Activated T-helper 2 cell treated with anti-CD3 and anti-CD28 coated beads, Interferon-gamma antibody, Interleukin-2, Interleukin-4, amounts not matched to agents 10 μg/mL and 5 μg/mL and 100 μg/mL, durations not matched to agents 14 hours and 24 hours and 36 hours (primary cell): ENCODE results near the gene GDPD5. TPM values are rescaled to one million over a fixed set of nuclear protein-coding genes. Genes with fewer than 3 reads are reported as not detected.
A peak's percentile ranks its signal among the peaks of the same experiment; 100 is the strongest.

ENCODE experiments used
- DNase-seq: peaks from one replicate; pipeline ENCODE4 v3.0.0; 2021; ENCODE audit warnings: low spot score
- H3K27ac Mint-ChIP-seq: one replicate; pipeline ENCODE4 v1.8.0; 2021; ENCODE audit warnings: mixed read lengths
- H3K27me3 Mint-ChIP-seq: one replicate; pipeline ENCODE4 v1.8.0; 2021; ENCODE audit warnings: low read depth, mixed read lengths
- H3K36me3 Mint-ChIP-seq: one replicate; pipeline ENCODE4 v1.8.0; 2021; ENCODE audit warnings: low read depth, mixed read lengths
- H3K4me1 Mint-ChIP-seq: one replicate; pipeline ENCODE4 v1.8.0; 2021; ENCODE audit warnings: low read depth, mixed read lengths
- H3K4me3 Mint-ChIP-seq: one replicate; pipeline ENCODE4 v1.8.0; 2021; ENCODE audit warnings: low read depth, mild to moderate bottlenecking, moderate library complexity, mixed read lengths
- H3K9me3 Mint-ChIP-seq: one replicate; pipeline ENCODE4 v1.8.0; 2021; ENCODE audit warnings: mixed read lengths
- intact Hi-C: fragments of 100-400 bp; cut with micrococcal nuclease; formaldehyde crosslinking; loops from one replicate; pipeline ENCODE4 v1.15.1; 2023
- total RNA-seq: library from RNA; stranded (reverse); gene quantifications from 2 replicates; pipeline ENCODE4 v1.2.3, GENCODE V29; 2022

The GDPD5 gene
- total RNA-seq, 1 donor from 2014 or later = 14.9 TPM

GRCh38 chr11:75536786-75537641 is 11.3 kb upstream of the GDPD5 start:
- peak; percentile 35 for DNase-seq
- intact Hi-C loops = loop anchor here (10.0 kb wide), 2 partner anchors 262 to 392 kb away; no protein-coding TSS in a partner anchor
- Mint-ChIP-seq H3K4me3 (no peak overlapping the region), H3K9me3 (no peaks in the 10 kb centered on the region), H3K27me3 (no peaks in the 10 kb centered on the region), H3K4me1 (peaks cover 37% of the 10 kb centered on the region), H3K27ac (peak overlapping the region; percentile 20), H3K36me3 (no peaks in the 10 kb centered on the region)

- no peak overlapping the region for H3K27ac Mint-ChIP-seq
- no peaks in the 10 kb centered on the region for H3K36me3 Mint-ChIP-seq
- intact Hi-C loops = loop anchor here (10.0 kb wide), 2 partner anchors 260 to 390 kb away; no protein-coding TSS in a partner anchor
- no peak overlapping the region for H3K4me3 Mint-ChIP-seq
- H3K9me3 Mint-ChIP-seq = no peaks in the 10 kb centered on the region
- no peak for DNase-seq
- peaks cover 44% of the 10 kb centered on the region for H3K4me1 Mint-ChIP-seq
- H3K27me3 Mint-ChIP-seq = no peaks in the 10 kb centered on the region
Observed at GRCh38 chr11:75535071-75535470, 9.3 kb upstream of the GDPD5 start.

- Mint-ChIP-seq H3K9me3 (no peaks in the 10 kb centered on the region), H3K27me3 (no peaks in the 10 kb centered on the region), H3K36me3 (no peaks in the 10 kb centered on the region), H3K27ac (no peak overlapping the region), H3K4me3 (no peak overlapping the region), H3K4me1 (peaks cover 44% of the 10 kb centered on the region)
- no peak for DNase-seq
- intact Hi-C loops = loop anchor here (10.0 kb wide), 2 partner anchors 260 to 390 kb away; no protein-coding TSS in a partner anchor
Observed at GRCh38 chr11:75534259-75535069, 8.7 kb upstream of the GDPD5 start.

GRCh38 chr11:75533896-75534258 is 8.1 kb upstream of the GDPD5 start:
- Mint-ChIP-seq H3K4me3 (no peak overlapping the region), H3K36me3 (no peaks in the 10 kb centered on the region), H3K4me1 (peaks cover 40% of the 10 kb centered on the region), H3K27ac (no peak overlapping the region), H3K9me3 (no peaks in the 10 kb centered on the region), H3K27me3 (no peaks in the 10 kb centered on the region)
- intact Hi-C loops = loop anchor here (10.0 kb wide), 2 partner anchors 259 to 389 kb away; no protein-coding TSS in a partner anchor
- no peak for DNase-seq

- Mint-ChIP-seq H3K9me3 (no peaks in the 10 kb centered on the region), H3K36me3 (no peaks in the 10 kb centered on the region), H3K27me3 (no peaks in the 10 kb centered on the region), H3K4me1 (peaks cover 28% of the 10 kb centered on the region), H3K4me3 (no peak overlapping the region), H3K27ac (no peak overlapping the region)
- DNase-seq = peak; percentile 72
- intact Hi-C loops = loop anchor here (1.0 to 10.0 kb wide), 4 partner anchors 87 to 388 kb away; no protein-coding TSS in a partner anchor
Observed at GRCh38 chr11:75532200-75533048, 6.7 kb upstream of the GDPD5 start.

- Mint-ChIP-seq H3K36me3 (no peaks in the 10 kb centered on the region), H3K27me3 (no peaks in the 10 kb centered on the region), H3K4me3 (no peak overlapping the region), H3K27ac (no peak overlapping the region), H3K4me1 (peaks cover 18% of the 10 kb centered on the region), H3K9me3 (no peaks in the 10 kb centered on the region)
- intact Hi-C loops = loop anchor here (10.0 kb wide), 2 partner anchors 257 to 387 kb away; no protein-coding TSS in a partner anchor
- DNase-seq = no peak
Observed at GRCh38 chr11:75531325-75531724, 5.6 kb upstream of the GDPD5 start.

GRCh38 chr11:75530577-75530976 is 4.8 kb upstream of the GDPD5 start:
- Mint-ChIP-seq H3K4me3 (no peak overlapping the region), H3K4me1 (peaks cover 17% of the 10 kb centered on the region), H3K27me3 (no peaks in the 10 kb centered on the region), H3K27ac (no peak overlapping the region), H3K9me3 (no peaks in the 10 kb centered on the region), H3K36me3 (no peaks in the 10 kb centered on the region)
- DNase-seq = no peak
- intact Hi-C loops = loop anchor here (10.0 kb wide), 2 partner anchors 256 to 386 kb away; no protein-coding TSS in a partner anchor

GRCh38 chr11:75527938-75528735 is 2.4 kb upstream of the GDPD5 start:
- Mint-ChIP-seq H3K9me3 (no peaks in the 10 kb centered on the region), H3K27ac (no peak overlapping the region), H3K4me1 (peaks cover 26% of the 10 kb centered on the region), H3K27me3 (peaks cover 11% of the 10 kb centered on the region), H3K36me3 (no peaks in the 10 kb centered on the region), H3K4me3 (peak overlapping the region; percentile 28)
- intact Hi-C loops = no loop called here
- DNase-seq = no peak

GRCh38 chr11:75527130-75527529 is 1.4 kb upstream of the GDPD5 start:
- no peaks in the 10 kb centered on the region for H3K9me3 Mint-ChIP-seq
- no peak overlapping the region for H3K27ac Mint-ChIP-seq
- peaks cover 24% of the 10 kb centered on the region for H3K4me1 Mint-ChIP-seq

GRCh38 chr11:75526192-75526541 is 426 bp upstream of the GDPD5 start:
- intact Hi-C loops = no loop called here
- H3K9me3 Mint-ChIP-seq = no peaks in the 10 kb centered on the region
- peak overlapping the region; percentile 78 for H3K4me3 Mint-ChIP-seq
- no peaks in the 10 kb centered on the region for H3K36me3 Mint-ChIP-seq
- DNase-seq = no peak
- H3K27ac Mint-ChIP-seq = peak overlapping the region; percentile 19
- H3K4me1 Mint-ChIP-seq = peaks cover 17% of the 10 kb centered on the region
- H3K27me3 Mint-ChIP-seq = peaks cover 11% of the 10 kb centered on the region

More at GRCh38 chr11:75527130-75527529, 1.4 kb upstream of the GDPD5 start:
- intact Hi-C loops = no loop called here
- peak overlapping the region; percentile 78 for H3K4me3 Mint-ChIP-seq
- no peak for DNase-seq
- peaks cover 11% of the 10 kb centered on the region for H3K27me3 Mint-ChIP-seq
- H3K36me3 Mint-ChIP-seq = no peaks in the 10 kb centered on the region

GRCh38 chr11:75524665-75525432 is 892 bp downstream of the GDPD5 start:
- no peaks in the 10 kb centered on the region for H3K9me3 Mint-ChIP-seq
- H3K36me3 Mint-ChIP-seq = no peaks in the 10 kb centered on the region
- DNase-seq = no peak
- peak overlapping the region; percentile 74 for H3K4me3 Mint-ChIP-seq
- peaks cover 11% of the 10 kb centered on the region for H3K27me3 Mint-ChIP-seq
- H3K27ac Mint-ChIP-seq = no peak overlapping the region
- peaks cover 17% of the 10 kb centered on the region for H3K4me1 Mint-ChIP-seq
- intact Hi-C loops = no loop called here
